ENCODE data around the gene GRAMD2A.

GRAMD2A gene

DNA sequence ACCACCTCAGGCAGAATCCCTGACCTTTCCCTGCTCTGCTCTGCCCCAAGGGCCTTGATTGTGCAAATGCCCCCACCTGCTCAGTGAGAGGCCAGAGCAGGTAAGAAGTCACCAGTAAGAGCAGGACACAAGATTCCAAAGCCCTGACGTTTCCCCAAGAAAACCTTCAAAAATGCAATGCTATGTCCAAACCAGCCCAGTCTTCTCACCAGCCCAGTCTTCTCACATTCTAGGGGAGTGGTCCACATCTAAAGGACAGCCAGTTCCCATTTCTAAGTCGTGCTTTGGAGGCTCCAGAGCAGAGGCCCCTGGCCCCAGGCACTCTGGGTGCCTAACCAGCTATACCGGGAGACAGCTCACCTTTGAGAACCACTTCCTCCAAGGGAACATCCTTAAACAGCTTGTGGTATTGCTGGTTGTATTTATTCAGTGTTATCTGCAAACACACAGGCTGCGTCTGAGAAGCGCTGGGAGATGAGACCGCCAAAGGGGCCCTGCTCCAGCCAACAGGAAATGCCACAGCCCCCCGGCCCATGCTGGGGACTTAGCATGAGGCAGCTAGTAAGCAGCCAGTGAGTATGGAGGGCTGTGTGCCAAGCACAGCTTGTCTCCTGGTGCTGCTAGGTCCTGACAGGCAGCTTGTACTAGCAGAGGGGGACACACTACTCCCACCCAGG lies 29.3 kb downstream of the GRAMD2A start:
- DNase-seq (ENCODE audit: low read depth): no peak

- no peak for DNase-seq (ENCODE audit: low read depth)
Observed at GRCh38 chr15:72167445-72167844, 30.1 kb downstream of the GRAMD2A start.

GRCh38 chr15:72166716-72167417 lies 30.7 kb downstream of the GRAMD2A start:
- no peak for DNase-seq (ENCODE audit: low read depth)

GRCh38 chr15:72163719-72164118 lies 33.9 kb downstream of the GRAMD2A start:
- DNase-seq (ENCODE audit: low read depth): no peak

DNA sequence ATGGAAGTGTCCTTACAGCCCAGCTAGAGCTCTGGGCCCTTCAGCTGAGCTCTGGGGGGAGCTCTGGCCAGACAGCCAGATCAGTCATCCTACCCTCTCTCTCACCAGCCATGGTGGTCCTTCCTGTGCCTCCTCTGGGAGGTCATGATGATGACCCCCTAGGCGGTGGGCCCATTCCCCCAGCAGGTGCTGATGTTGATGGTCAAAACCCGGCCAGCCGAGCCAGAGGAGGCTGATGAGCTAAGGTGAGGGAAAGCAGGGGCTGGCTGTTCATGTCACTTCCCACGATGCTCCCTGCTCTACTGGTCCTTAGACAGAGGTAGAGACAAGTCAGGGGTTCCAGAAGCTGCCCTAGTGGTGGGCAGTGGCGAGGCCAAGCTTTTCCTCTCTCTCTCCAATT lies 35.0 kb downstream of the GRAMD2A start:
- DNase-seq (ENCODE audit: low read depth): no peak

- DNase-seq (ENCODE audit: low read depth): no peak
Observed at GRCh38 chr15:72161361-72162132, 36.0 kb downstream of the GRAMD2A start.

DNA sequence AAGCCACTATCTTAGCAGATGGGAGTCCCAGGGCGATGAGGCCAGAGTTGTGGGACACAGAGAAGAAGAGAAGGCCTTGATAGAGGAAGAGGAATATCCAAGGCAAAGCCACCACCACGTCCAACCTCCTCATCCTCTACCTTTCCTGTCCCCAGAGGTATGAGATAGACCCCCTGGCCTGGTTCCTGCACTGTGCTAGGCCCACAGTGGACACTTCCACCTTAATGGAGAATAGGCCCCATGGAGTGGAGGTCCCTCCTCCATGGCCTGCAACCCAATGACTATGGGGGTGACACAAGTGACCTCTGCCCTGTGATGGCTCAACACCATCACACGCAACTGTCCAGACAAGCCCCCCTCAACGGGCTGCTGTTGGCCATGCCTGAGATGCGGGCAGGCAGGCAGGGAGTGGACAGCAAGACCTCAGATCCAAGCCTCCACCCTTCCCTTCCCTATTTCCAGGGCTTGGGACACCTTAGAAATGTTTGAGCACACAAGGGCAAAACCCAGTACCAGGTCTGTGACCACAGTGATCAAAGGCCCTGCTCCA lies 36.8 kb downstream of the GRAMD2A start:
- DNase-seq (ENCODE audit: low read depth): no peak

GRCh38 chr15:72156928-72157327 lies 40.7 kb downstream of the GRAMD2A start:
- no peak for DNase-seq (ENCODE audit: low read depth)

GRCh38 chr15:72155635-72156616 lies 41.7 kb downstream of the GRAMD2A start:
- peak; percentile 68 for DNase-seq (ENCODE audit: low read depth)

DNA sequence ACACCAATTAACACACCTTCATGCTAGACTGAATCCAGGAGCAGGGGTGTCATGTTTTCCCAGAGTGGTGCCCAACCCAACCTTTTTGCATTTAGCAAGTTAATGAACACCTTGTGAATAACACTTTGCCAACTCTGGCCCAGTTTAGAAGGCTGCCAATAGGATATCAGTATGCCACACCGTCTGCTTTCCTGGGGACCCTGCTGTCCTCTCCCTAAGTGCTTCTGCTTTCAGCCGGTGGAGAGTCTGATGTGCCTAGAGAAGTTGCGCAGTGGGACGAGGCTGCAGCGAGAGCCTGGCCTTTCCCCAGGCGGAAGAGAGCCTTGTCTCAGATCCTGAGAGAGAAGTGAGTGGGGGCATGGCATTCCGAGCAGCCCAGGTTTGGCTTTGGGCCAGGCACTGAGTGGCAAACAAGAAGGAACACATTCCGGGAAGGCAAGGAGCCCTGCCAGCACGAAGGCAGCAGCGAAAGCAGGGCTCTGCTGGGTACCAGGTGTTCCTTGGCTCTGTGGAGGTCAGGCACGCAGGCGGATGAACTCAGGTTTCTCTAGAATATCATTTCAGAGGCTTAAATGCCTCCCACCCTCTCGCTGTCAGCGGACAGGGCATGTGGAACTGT lies 42.5 kb downstream of the GRAMD2A start:
- DNase-seq (ENCODE audit: low read depth): no peak

DNA sequence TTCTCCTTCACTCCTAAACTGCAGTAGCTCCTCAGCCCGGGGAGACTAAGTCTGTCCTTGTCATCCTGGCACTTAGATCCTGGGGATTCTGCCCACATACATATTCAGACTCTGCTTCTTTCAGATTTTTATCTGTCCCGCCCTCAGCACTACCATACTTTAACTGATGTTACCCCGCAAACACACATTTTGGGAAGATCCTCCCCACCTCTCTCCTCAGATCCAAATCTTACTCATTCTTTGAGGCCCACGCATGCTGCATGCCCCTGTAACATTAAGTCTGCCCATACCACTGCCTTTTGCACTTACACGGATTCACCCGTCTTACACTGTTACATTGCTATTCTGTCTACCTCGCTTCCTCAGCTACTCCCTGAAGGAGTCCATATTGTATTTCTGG lies 43.3 kb downstream of the GRAMD2A start:
- no peak for DNase-seq (ENCODE audit: low read depth)

DNA sequence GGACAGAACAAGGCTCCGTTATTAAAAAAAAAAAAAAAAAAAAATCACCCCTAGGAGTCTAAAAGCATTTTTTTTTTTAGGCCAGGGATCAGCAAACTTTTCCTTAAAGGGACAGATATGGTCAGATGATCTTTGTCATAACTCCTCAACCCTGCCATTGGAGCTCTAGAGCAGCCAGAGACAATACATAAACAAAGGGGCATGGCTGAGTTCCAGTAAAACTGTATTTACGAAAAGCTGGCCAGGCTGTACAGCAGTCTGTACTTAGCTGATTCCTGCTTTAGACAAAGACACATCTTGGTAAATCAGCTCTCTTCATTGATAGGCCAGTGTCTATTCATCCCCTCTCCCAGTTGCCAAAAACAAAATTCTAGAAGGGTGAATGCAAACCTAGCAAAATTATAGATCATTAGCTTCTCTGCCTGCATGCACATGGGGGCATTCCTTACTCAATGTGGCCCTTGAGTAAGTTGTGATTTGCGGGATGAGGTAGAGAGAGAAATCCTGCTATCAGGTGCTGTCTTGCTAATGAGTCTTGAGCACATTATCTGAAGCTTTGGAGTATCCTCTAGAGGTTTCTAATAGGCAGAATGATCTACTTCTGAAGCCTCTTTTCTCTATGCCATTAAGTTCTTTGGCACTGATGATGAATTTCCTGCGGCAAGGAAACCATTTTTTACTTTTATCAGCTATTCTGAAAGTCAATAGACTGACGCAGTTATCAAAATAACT lies 44.2 kb downstream of the GRAMD2A start:
- DNase-seq (ENCODE audit: low read depth): no peak

- no peak for DNase-seq (ENCODE audit: low read depth)
Observed at GRCh38 chr15:72147418-72147817, 50.2 kb downstream of the GRAMD2A start.

- DNase-seq (ENCODE audit: low read depth): no peak
Observed at GRCh38 chr15:72146934-72147333, 50.7 kb downstream of the GRAMD2A start.

GRCh38 chr15:72146221-72146620 lies 51.4 kb downstream of the GRAMD2A start:
- DNase-seq (ENCODE audit: low read depth): no peak

- DNase-seq (ENCODE audit: low read depth): no peak
Observed at GRCh38 chr15:72141171-72142084, 56.2 kb downstream of the GRAMD2A start.

DNA sequence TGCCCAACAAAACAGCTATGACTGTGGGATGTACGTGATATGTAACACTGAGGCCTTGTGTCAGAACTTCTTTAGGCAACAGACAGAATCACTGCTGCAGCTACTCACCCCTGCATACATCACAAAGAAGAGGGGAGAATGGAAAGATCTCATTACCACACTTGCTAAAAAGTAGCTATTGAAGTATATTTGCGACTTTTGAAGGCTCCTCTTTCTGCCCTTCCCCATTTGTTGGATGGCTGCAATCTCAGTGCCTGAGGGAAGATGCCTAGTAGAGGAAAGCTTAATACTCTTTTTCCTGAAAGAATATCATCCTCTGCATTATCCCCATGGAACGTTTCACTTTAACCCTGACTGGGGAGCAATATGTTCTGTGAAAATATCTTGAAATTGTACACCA lies 57.5 kb downstream of the GRAMD2A start:
- no peak for DNase-seq (ENCODE audit: low read depth)

DNA sequence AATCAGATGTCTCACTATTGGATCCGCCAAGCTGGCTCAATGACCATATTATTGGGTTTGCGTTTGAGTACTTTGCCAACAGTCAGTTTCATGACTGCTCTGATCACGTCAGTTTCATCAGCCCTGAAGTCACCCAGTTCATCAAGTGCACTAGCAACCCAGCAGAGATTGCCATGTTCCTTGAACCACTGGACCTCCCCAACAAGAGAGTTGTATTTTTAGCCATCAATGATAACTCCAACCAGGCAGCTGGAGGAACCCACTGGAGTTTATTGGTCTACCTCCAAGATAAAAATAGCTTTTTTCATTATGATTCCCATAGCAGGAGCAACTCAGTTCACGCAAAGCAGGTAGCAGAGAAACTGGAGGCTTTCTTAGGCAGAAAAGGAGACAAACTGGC lies 57.9 kb downstream of the GRAMD2A start:
- no peak for DNase-seq (ENCODE audit: low read depth)

Data from stimulated activated CD8-positive, alpha-beta memory T cell treated with anti-CD3 and anti-CD28 coated beads, Interleukin-4, amount 100 ng/mL, for 24 hours (primary cell).